Prostate gland (tissue), 2 donors: ENCODE measurements around the gene XRCC4.

ENCODE experiments used
- CTCF ChIP-seq, 4 experiments: fragments of 200-600 bp in 2 of 4; fragments of 450-650 bp in 2 of 4; sonication (generic) in 2 of 4; IDR thresholded peaks; 1 replicate in 3 of 4; 2 replicates in 1 of 4; pipeline ENCODE4 v1.5.1; 2016 to 2019; ENCODE audit warnings: antibody characterized with exemption in 4 of 4, mild to moderate bottlenecking in 2 of 4, moderate library complexity in 2 of 4
- POLR2A ChIP-seq: fragments of 450-650 bp; IDR thresholded peaks from one replicate; pipeline ENCODE4 v1.6.1; 2016; ENCODE audit warnings: antibody characterized with exemption, mild to moderate bottlenecking
- POLR2AphosphoS5 ChIP-seq: sonication (generic); formaldehyde crosslinking; IDR thresholded peaks from one replicate; pipeline ENCODE4 v1.6.1; 2017; ENCODE audit warnings: antibody characterized with exemption

- TF ChIP-seq CTCF (IDR thresholded peaks at IDR 0.05) (no peak), POLR2A (no peak), POLR2AphosphoS5 (no peak)
Observed at GRCh38 chr5:83249156-83249555, 171.8 kb downstream of the XRCC4 start.
